Thymus (tissue), 11 donors: ENCODE data around the gene TOR4A. TPM values are rescaled to one million over a fixed set of nuclear protein-coding genes. Genes with fewer than 3 reads are reported as not detected.
A peak's percentile ranks its signal among the peaks of the same experiment; 100 is the strongest.

Source experiments
- DNase-seq, 9 donors: peaks; one replicate each; pipeline ENCODE4 v3.0.0-alpha.2; 2013; ENCODE audit warnings: low spot score in 9 of 9, low read depth in 6 of 9, missing footprints in 1 of 9
- H3K27ac ChIP-seq, 2 donors: one replicate each; pipeline ENCODE4 v1.5.1; 2013; ENCODE audit warnings: control low read depth in 1 of 2, low read depth in 1 of 2, low read length in 1 of 2, mild to moderate bottlenecking in 1 of 2, moderate library complexity in 1 of 2
- H3K27me3 ChIP-seq, 2 donors: one replicate each; pipeline ENCODE4 v1.5.1; 2013; ENCODE audit warnings: low read length in 1 of 2; ENCODE audit not compliant: control insufficient read depth in 2 of 2, insufficient read depth in 1 of 2
- H3K36me3 ChIP-seq, 2 donors: one replicate each; pipeline ENCODE4 v1.5.1; 2013; ENCODE audit warnings: low read length in 1 of 2, mild to moderate bottlenecking in 1 of 2, moderate library complexity in 1 of 2; ENCODE audit not compliant: control insufficient read depth in 2 of 2, insufficient read depth in 2 of 2
- H3K4me1 ChIP-seq, 2 donors: one replicate each; pipeline ENCODE4 v1.5.1; 2013; ENCODE audit warnings: low read length in 2 of 2; ENCODE audit not compliant: control insufficient read depth in 2 of 2, insufficient read depth in 2 of 2
- H3K4me3 ChIP-seq, 2 donors: one replicate each; pipeline ENCODE4 v1.5.1; 2013; ENCODE audit warnings: low read length in 2 of 2, control low read depth in 1 of 2, mild to moderate bottlenecking in 1 of 2
- H3K9me3 ChIP-seq, 2 donors: one replicate each; pipeline ENCODE4 v1.5.1; 2013; ENCODE audit warnings: low read length in 1 of 2, mild to moderate bottlenecking in 1 of 2; ENCODE audit not compliant: control insufficient read depth in 2 of 2, insufficient read depth in 1 of 2
- whole genome bisulfite sequencing: extraction: QIAGEN DNeasy Blood & Tissue Kit; methylation state at CpG from one replicate; pipeline ENCODE4 v1.1.7; 2013; 5-methylcytosine and 5-hydroxymethylcytosine counted together
- polyA plus RNA-seq: library from polyadenylated mRNA; stranded (reverse); fragments of 200-250 nt; gene quantifications from one replicate; pipeline ENCODE4 v1.2.3, GENCODE V29; 2013
- total RNA-seq: library from RNA; stranded (reverse); fragments of 120-200 nt; gene quantifications from one replicate; pipeline ENCODE4 v1.2.4, GENCODE V29; 2013
- donor health status: healthy.

TOR4A gene
- total and polyA plus RNA-seq, 2 donors: 2.0 to 2.1 TPM

GRCh38 chr9:137319011-137319738, 41.6 kb downstream of the TOR4A start:
- no peak for DNase-seq
- WGBS: 91% methylated on average over 26 of the region's 26 CpGs
- Histone ChIP-seq H3K4me3 (no peak overlapping the region), H3K27me3 (peaks cover 26 to 29% of the 10 kb centered on the region in 2 donors), H3K9me3 (peaks cover 0 to 18% of the 10 kb centered on the region in 2 donors), H3K4me1 (peaks cover 3 to 46% of the 10 kb centered on the region in 2 donors), H3K36me3 (no peaks in the 10 kb centered on the region), H3K27ac (no peak overlapping the region)

GRCh38 chr9:137319739-137320551, 42.4 kb downstream of the TOR4A start:
- peaks cover 25 to 27% of the 10 kb centered on the region in 2 donors for H3K27me3 ChIP-seq
- WGBS: 83% methylated on average over 22 of the region's 22 CpGs
- H3K36me3 ChIP-seq: no peaks in the 10 kb centered on the region
- no peak overlapping the region for H3K4me3 ChIP-seq
- peaks cover 0 to 18% of the 10 kb centered on the region in 2 donors for H3K9me3 ChIP-seq
- H3K4me1 ChIP-seq: peaks cover 3 to 42% of the 10 kb centered on the region in 2 donors
- no peak overlapping the region for H3K27ac ChIP-seq
- DNase-seq: no peak

- Histone ChIP-seq H3K4me3 (no peak overlapping the region), H3K36me3 (no peaks in the 10 kb centered on the region), H3K9me3 (peaks cover 0 to 18% of the 10 kb centered on the region in 2 donors), H3K27me3 (peaks cover 17 to 19% of the 10 kb centered on the region in 2 donors), H3K4me1 (peaks cover 3 to 35% of the 10 kb centered on the region in 2 donors), H3K27ac (peak overlapping the region; percentile 20 to 30)
- DNase-seq: peak in 1 of 9 donors; percentile 49
- WGBS: 24% methylated on average over 24 of the region's 24 CpGs
These were observed 43.2 kb downstream of the TOR4A start for GRCh38 chr9:137320555-137321384.

GRCh38 chr9:137321726-137322361, 44.3 kb downstream of the TOR4A start:
- H3K4me1 ChIP-seq: peaks cover 0 to 31% of the 10 kb centered on the region in 2 donors
- H3K4me3 ChIP-seq: no peak overlapping the region
- 96% methylated on average over 22 of the region's 22 CpGs for WGBS
- peaks cover 9 to 13% of the 10 kb centered on the region in 2 donors for H3K27me3 ChIP-seq
- no peaks in the 10 kb centered on the region for H3K36me3 ChIP-seq
- peaks cover 0 to 18% of the 10 kb centered on the region in 2 donors for H3K9me3 ChIP-seq
- no peak overlapping the region for H3K27ac ChIP-seq
- no peak for DNase-seq

GRCh38 chr9:137323531-137324331, 46.2 kb downstream of the TOR4A start:
- H3K36me3 ChIP-seq: no peaks in the 10 kb centered on the region
- no peak overlapping the region for H3K4me3 ChIP-seq
- DNase-seq: no peak
- peaks cover 0 to 18% of the 10 kb centered on the region in 2 donors for H3K9me3 ChIP-seq
- peaks cover 0 to 21% of the 10 kb centered on the region in 2 donors for H3K4me1 ChIP-seq
- peaks cover 0 to 2% of the 10 kb centered on the region in 2 donors for H3K27me3 ChIP-seq
- WGBS: 97% methylated on average over 37 of the region's 37 CpGs
- no peak overlapping the region for H3K27ac ChIP-seq

- 97% methylated on average over 10 of the region's 10 CpGs for WGBS
- no peak for DNase-seq
- peaks cover 0 to 13% of the 10 kb centered on the region in 2 donors for H3K4me1 ChIP-seq
- no peak overlapping the region for H3K27ac ChIP-seq
- H3K27me3 ChIP-seq: peaks cover 0 to 2% of the 10 kb centered on the region in 2 donors
- no peaks in the 10 kb centered on the region for H3K36me3 ChIP-seq
- peaks cover 0 to 22% of the 10 kb centered on the region in 2 donors for H3K9me3 ChIP-seq
- H3K4me3 ChIP-seq: no peak overlapping the region
These were observed 47.6 kb downstream of the TOR4A start for GRCh38 chr9:137325124-137325523.

- H3K36me3 ChIP-seq: no peaks in the 10 kb centered on the region
- DNase-seq: no peak
- H3K27me3 ChIP-seq: peaks cover 0 to 1% of the 10 kb centered on the region in 2 donors
- peaks cover 0 to 6% of the 10 kb centered on the region in 2 donors for H3K4me1 ChIP-seq
- peaks cover 0 to 22% of the 10 kb centered on the region in 2 donors for H3K9me3 ChIP-seq
- H3K27ac ChIP-seq: no peak overlapping the region
- WGBS: 97% methylated on average over 12 of the region's 12 CpGs
- no peak overlapping the region for H3K4me3 ChIP-seq
These were observed 48.3 kb downstream of the TOR4A start for GRCh38 chr9:137325799-137326198.
